Astrocyte of the cerebellum (primary cell): Measurements from ENCODE around the gene AMPD3.

Experiments used
- DNase-seq: peaks from one replicate; pipeline ENCODE4 v3.0.0-alpha.2; 2011; ENCODE audit warnings: low read depth
- H3K4me3 ChIP-seq: 2 replicates; pipeline ENCODE4 v1.5.1; 2011; ENCODE audit warnings: mild to moderate bottlenecking, low read depth, low read length, moderate library complexity
- in situ Hi-C: cut with HindIII; loops from 2 replicates; pipeline ENCODE4 v1.10.0; 2017; ENCODE audit warnings: low sequenced_read_pairs
- TF ChIP-seq, protein P1 (sequence below): IDR thresholded peaks from 2 replicates; pipeline ENCODE4 v1.5.1; 2012; ENCODE audit warnings: low read length, low read depth, moderate library complexity, mild to moderate bottlenecking; ENCODE audit errors: missing control alignments

AMPD3 gene

DNA sequence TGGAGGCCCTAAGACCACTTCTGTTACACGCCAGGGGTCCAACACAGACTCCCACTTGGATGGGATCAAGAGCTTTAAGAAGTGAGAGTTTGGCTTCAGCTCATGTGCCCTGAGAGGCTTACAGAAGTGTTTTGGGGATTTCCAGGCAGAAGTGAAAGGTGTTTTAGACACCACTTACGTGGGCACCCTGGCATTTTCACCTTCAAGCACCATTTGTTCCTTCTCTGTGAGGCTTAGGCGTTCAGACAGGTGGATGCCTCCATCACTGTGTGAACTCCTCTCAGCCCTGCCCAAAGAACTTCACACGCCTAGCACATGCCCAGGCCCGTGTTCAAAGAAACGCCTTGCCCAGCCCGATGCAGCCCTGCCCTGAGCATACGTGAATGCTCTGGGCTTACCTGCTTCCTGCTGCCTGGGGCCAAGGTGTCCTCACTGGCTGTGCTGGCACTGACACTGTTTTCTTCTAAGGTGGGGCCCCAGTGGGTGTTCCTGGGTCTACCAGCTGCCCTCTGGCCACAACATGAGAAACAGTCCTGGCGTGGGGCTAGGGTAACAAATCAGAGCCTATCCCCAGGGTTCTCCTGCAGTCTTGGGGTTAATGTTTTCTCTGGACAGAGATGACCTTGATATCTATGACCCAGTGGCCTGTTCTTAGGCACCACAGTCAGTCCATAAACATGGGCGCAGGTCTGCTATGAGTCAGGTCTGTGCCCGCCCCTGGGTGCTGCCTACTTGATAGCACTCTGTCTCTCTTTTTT, 34.0 kb downstream of the AMPD3 start:
- TF ChIP-seq, protein P1, sequence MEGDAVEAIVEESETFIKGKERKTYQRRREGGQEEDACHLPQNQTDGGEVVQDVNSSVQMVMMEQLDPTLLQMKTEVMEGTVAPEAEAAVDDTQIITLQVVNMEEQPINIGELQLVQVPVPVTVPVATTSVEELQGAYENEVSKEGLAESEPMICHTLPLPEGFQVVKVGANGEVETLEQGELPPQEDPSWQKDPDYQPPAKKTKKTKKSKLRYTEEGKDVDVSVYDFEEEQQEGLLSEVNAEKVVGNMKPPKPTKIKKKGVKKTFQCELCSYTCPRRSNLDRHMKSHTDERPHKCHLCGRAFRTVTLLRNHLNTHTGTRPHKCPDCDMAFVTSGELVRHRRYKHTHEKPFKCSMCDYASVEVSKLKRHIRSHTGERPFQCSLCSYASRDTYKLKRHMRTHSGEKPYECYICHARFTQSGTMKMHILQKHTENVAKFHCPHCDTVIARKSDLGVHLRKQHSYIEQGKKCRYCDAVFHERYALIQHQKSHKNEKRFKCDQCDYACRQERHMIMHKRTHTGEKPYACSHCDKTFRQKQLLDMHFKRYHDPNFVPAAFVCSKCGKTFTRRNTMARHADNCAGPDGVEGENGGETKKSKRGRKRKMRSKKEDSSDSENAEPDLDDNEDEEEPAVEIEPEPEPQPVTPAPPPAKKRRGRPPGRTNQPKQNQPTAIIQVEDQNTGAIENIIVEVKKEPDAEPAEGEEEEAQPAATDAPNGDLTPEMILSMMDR: no peak
- no peak for DNase-seq
- in situ Hi-C loops: no loop called here
- no peak overlapping the region for H3K4me3 ChIP-seq

DNA sequence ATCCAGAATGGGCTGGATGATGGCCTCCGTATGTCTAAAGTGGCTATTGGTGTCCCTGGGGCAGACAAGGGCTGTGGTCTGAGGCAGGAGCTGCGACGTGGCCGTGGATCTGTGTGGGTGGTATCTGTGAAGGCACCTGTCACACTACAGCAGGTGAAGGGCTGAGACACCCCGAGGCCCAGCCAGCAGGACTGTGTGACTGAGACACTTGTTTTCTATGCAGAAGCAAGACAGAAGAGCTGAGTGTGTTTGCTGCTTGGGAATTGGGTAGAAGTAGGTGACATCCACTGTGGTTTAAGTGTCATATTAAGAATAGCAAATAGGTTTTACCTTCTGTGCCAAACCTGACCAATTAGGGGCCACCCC, 35.0 kb downstream of the AMPD3 start:
- TF ChIP-seq, protein P1: no peak
- no peak for DNase-seq
- no peak overlapping the region for H3K4me3 ChIP-seq
- in situ Hi-C loops: no loop called here

DNA sequence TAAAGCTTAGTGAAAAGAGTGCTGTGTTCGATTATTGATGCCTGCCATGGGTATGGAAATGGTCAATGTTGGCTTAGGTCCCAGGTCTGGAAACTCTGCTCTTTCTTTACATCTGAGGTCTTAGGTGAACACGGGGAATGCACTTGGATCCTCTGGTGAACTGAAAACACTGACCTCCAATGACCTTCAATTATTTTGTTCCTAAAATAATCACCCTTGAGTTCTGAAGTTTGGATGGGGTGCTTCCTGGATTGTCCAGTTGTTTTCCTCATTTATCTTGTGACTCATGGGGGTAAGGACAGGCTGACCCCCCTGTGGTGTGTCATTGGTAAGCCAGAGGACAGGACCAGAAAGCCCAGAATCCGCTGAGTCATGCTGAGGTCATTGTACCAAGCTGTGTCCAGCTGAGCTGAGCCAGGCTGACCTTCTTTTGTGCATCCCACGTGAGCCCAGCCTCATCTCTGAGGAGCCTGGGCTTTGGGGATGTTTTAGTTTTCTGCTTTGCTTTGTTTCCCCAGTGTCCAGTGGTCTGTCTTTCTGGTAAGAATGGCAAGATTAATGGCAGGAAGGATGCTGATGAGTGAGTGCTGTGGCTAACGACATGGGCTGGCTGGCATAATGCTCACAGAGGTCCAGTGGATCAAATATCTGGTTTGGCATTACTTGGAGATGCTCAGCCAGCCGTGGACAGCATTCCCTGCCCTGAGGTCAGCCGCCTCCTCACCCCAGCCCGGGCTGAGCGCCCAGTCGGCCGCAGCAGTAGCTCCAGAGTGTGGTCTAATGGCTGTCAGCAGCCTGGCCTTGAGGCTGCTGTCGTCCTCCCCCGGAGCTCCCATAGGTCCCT, 35.6 kb downstream of the AMPD3 start:
- H3K4me3 ChIP-seq: no peak overlapping the region
- TF ChIP-seq, protein P1: no peak
- in situ Hi-C loops: no loop called here
- peak; percentile 80 for DNase-seq

DNA sequence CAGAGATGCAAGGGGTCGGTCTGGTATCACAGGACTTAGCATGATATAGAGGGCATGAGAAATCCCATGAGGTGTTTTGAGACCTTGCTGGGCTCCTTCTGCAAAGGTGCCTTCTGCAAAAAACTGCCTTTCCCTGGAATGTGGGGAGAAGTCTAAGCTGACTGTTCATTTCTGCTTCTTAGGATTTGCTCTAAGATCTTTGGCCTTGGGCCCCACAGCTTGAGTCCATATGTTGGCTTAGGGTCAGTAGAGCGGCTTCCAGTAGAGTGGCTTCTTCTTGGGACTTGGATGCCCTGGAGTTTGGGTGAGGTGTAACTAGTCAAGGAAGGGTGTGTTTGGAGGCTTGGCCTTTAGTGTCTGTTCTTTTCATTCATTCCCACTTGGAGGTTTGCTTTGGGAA, 37.0 kb downstream of the AMPD3 start:
- H3K4me3 ChIP-seq: no peak overlapping the region
- DNase-seq: no peak
- in situ Hi-C loops: no loop called here
- TF ChIP-seq, protein P1: no peak

DNA sequence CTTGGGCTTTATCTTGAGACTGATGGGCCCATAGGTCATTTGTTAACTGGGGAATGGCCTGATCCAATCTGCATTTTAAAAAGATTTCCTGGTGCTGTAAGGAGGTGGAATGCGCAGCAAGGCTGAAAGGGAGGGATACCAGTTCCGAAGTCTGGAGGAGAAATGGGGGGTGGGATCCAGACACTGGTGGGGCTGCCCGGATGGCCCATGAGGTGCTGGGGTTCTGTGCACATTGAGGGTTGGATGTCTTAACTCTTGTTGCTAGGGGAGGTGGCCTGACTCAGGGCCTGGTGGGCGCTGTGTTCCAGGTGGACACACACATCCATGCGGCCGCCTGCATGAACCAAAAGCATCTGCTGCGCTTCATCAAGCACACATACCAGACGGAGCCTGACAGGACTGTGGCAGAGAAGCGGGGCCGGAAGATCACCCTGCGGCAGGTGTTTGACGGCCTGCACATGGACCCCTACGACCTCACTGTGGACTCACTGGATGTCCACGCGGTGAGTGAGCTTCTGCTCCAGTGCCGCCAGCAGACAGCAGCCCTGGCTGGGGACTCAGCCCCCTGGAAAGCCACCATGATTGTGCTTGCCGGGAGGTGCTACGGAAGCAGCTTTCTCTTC, 38.1 kb downstream of the AMPD3 start:
- H3K4me3 ChIP-seq: no peak overlapping the region
- TF ChIP-seq, protein P1: no peak
- no peak for DNase-seq
- in situ Hi-C loops: no loop called here

DNA sequence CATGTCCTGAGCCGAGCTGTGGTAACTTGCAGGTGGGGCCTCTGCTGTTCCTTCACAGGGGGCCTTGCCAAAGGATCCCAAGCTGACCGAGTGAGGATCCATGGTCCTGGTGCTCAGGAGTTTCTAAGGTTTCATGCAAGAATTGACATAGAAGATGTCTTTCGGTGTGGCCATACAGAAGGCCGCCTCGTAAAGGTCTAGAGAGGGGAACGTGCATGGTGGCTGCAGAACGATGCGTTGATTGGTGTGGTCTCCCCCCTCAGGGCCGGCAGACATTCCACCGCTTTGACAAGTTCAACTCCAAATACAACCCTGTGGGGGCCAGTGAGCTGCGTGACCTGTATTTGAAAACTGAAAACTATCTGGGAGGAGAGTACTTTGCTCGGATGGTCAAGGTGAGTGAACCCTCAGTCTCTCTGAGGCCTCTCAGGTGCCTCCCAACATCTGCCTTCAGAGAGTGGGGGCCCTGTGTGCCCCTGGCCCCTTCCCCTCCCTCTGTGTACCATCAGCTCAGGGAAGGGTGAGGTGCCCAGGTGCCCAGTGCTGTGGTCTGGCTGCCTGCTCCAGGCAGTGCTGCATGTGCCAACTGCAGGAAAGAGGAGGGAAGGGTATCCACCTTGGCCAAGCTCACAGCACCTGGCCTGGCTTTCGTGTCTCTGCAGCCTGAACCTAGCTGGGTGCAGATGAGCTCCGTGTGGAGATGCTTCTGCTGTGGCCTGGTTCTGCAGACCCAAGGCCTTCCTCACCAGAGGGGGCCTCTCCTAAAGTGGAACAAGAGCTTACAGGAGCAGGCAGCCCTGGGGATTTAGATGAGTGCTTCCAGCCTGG, 39.8 kb downstream of the AMPD3 start:
- in situ Hi-C loops: no loop called here
- TF ChIP-seq, protein P1: no peak
- no peak overlapping the region for H3K4me3 ChIP-seq
- DNase-seq: no peak
